H1 (cell line): ENCODE results near the gene PHKA2. TPM values are rescaled to one million over a fixed set of nuclear protein-coding genes. Genes with fewer than 3 reads are reported as not detected.

Experiments used
- CTCF ChIA-PET: fragments of 300-600 bp; sonication (Branson Sonifier 250); formaldehyde crosslinking; loops from one replicate; lab custom pipeline; 2021; ENCODE audit not compliant: partially characterized antibody; lab: Charles Lee
- POLR2A ChIA-PET: fragments of 300-600 bp; sonication (Branson Sonifier 250); formaldehyde crosslinking; loops from one replicate; lab custom pipeline; 2021; ENCODE audit warnings: inconsistent platforms; ENCODE audit not compliant: partially characterized antibody; lab: Charles Lee
- DNase-seq, 2 experiments: peaks; one replicate each; pipeline versions ENCODE4 v3.0.0 to v3.0.0-alpha.2; 2010 to 2022; ENCODE audit warnings: low spot score in 2 of 2, low read depth in 1 of 2, mixed read lengths in 1 of 2
- FAIRE-seq: peaks from 2 replicates; lab custom pipeline; 2011; peaks lifted over from hg19 to GRCh38; lab: Jason Lieb, UNC
- H2AFZ ChIP-seq: 2 replicates; pipeline ENCODE4 v1.8.1; 2012; ENCODE audit warnings: low read length, inconsistent platforms
- H2AK5ac ChIP-seq: 2 replicates; pipeline ENCODE4 v1.6.1; 2013; ENCODE audit warnings: low read depth, low read length
- H2BK120ac ChIP-seq: replicated peaks from 2 replicates; pipeline ENCODE3; 2013; ENCODE audit warnings: low read depth, low read length, inconsistent platforms
- H2BK12ac ChIP-seq: 2 replicates; pipeline ENCODE4 v1.6.1; 2013; ENCODE audit warnings: low read depth, low read length
- H2BK15ac ChIP-seq: 2 replicates; pipeline ENCODE4 v1.6.1; 2013; ENCODE audit warnings: low read length
- H2BK20ac ChIP-seq: 2 replicates; pipeline ENCODE4 v1.6.1; 2013; ENCODE audit warnings: low read length
- H2BK5ac ChIP-seq: 2 replicates; pipeline ENCODE4 v1.6.1; 2013; ENCODE audit warnings: low read depth, low read length
- H3K14ac ChIP-seq: 2 replicates; pipeline ENCODE4 v1.6.1; 2013; ENCODE audit warnings: inconsistent platforms; ENCODE audit not compliant: insufficient read length
- H3K18ac ChIP-seq: 2 replicates; pipeline ENCODE4 v1.6.1; 2013; ENCODE audit warnings: low read length; ENCODE audit errors: extremely low read depth
- H3K23ac ChIP-seq: 2 replicates; pipeline ENCODE4 v1.6.1; 2013; ENCODE audit warnings: inconsistent platforms; ENCODE audit not compliant: insufficient read length
- H3K23me2 ChIP-seq: 2 replicates; pipeline ENCODE4 v1.6.1; 2013; ENCODE audit warnings: low read depth, low read length
- H3K27ac ChIP-seq: 2 replicates; pipeline ENCODE4 v1.6.1; 2011; ENCODE audit warnings: low read depth, low read length, inconsistent platforms
- H3K27me3 ChIP-seq, 4 experiments: replicated peaks in 1 of 4; 1 replicate in 1 of 4; 2 replicates in 3 of 4; pipeline versions ENCODE4 v1.6.1 to v1.8.1; 2011 to 2013; ENCODE audit warnings: low read length in 3 of 4, mild to moderate bottlenecking in 3 of 4, inconsistent platforms in 2 of 4, mixed read lengths in 2 of 4, moderate library complexity in 1 of 4; ENCODE audit not compliant: control insufficient read depth in 3 of 4, insufficient read depth in 3 of 4; ENCODE audit errors: extremely low read depth in 1 of 4
- H3K36me3 ChIP-seq, 4 experiments: 2 replicates each; pipeline versions ENCODE4 v1.6.1 to v1.8.1; 2011 to 2013; ENCODE audit warnings: mild to moderate bottlenecking in 4 of 4, low read length in 3 of 4, moderate library complexity in 2 of 4, control low read depth in 1 of 4, inconsistent platforms in 1 of 4; ENCODE audit not compliant: insufficient read depth in 4 of 4, control insufficient read depth in 2 of 4
- H3K4ac ChIP-seq: replicated peaks from 2 replicates; pipeline ENCODE3; 2013; ENCODE audit warnings: low read length, low read depth, mixed read lengths, inconsistent platforms; ENCODE audit not compliant: insufficient read length
- H3K4me1 ChIP-seq, 4 experiments: replicated peaks in 1 of 4; 1 replicate in 1 of 4; 2 replicates in 3 of 4; pipeline versions ENCODE4 v1.6.1 to v1.8.1; 2011 to 2013; ENCODE audit warnings: low read length in 3 of 4, inconsistent platforms in 2 of 4, mixed read lengths in 1 of 4; ENCODE audit not compliant: insufficient read depth in 4 of 4, control insufficient read depth in 3 of 4
- H3K4me2 ChIP-seq, 2 experiments: 2 replicates each; pipeline versions ENCODE4 v1.6.1 to v1.8.1; 2011 to 2013; ENCODE audit warnings: low read depth in 2 of 2, low read length in 2 of 2, control low read depth in 1 of 2, inconsistent platforms in 1 of 2, mild to moderate bottlenecking in 1 of 2; ENCODE audit not compliant: insufficient read depth in 1 of 2
- H3K4me3 ChIP-seq, 4 experiments: fragments of 200-600, 300-600 bp in 1 of 4; sonication (generic), shearing (Covaris generic), sonication (Bioruptor Twin) in 1 of 4; 2 replicates each; pipeline versions ENCODE4 v1.5.1 to v1.8.1; 2011 to 2016; ENCODE audit warnings: low read length in 4 of 4, low read depth in 3 of 4, control low read depth in 2 of 4, inconsistent platforms in 2 of 4, mild to moderate bottlenecking in 2 of 4, mixed read lengths in 1 of 4, moderate library complexity in 1 of 4; ENCODE audit not compliant: insufficient read depth in 2 of 4; ENCODE audit errors: extremely low read depth in 1 of 4
- H3K56ac ChIP-seq: replicated peaks from 2 replicates; pipeline ENCODE3; 2013; ENCODE audit warnings: low read depth, mild to moderate bottlenecking, mixed read lengths, low read length, inconsistent platforms; ENCODE audit not compliant: insufficient read length
- H3K79me1 ChIP-seq: 2 replicates; pipeline ENCODE4 v1.6.1; 2013; ENCODE audit warnings: low read depth, low read length, control low read depth
- H3K79me2 ChIP-seq, 2 experiments: 2 replicates each; pipeline versions ENCODE4 v1.6.1 to v1.8.1; 2012 to 2013; ENCODE audit warnings: low read length in 2 of 2, mild to moderate bottlenecking in 2 of 2, inconsistent platforms in 1 of 2; ENCODE audit not compliant: insufficient read depth in 2 of 2, control insufficient read depth in 1 of 2
- H3K9ac ChIP-seq, 4 experiments: replicated peaks in 1 of 4; 1 replicate in 1 of 4; 2 replicates in 3 of 4; pipeline versions ENCODE4 v1.6.1 to v1.8.1; 2011 to 2013; ENCODE audit warnings: low read depth in 3 of 4, low read length in 3 of 4, control low read depth in 2 of 4, mild to moderate bottlenecking in 2 of 4, moderate library complexity in 2 of 4, inconsistent platforms in 1 of 4; ENCODE audit errors: extremely low read depth in 1 of 4
- H3K9me3 ChIP-seq, 2 experiments: 2 replicates each; pipeline versions ENCODE4 v1.6.1 to v1.8.1; 2012 to 2013; ENCODE audit warnings: mild to moderate bottlenecking in 2 of 2, moderate library complexity in 2 of 2, control low read depth in 1 of 2, inconsistent platforms in 1 of 2, low read depth in 1 of 2, low read length in 1 of 2, mixed read lengths in 1 of 2; ENCODE audit not compliant: insufficient read depth in 2 of 2
- H4K20me1 ChIP-seq, 2 experiments: replicated peaks in 1 of 2; 2 replicates each; pipeline versions ENCODE3 to v1.8.1; 2011 to 2013; ENCODE audit warnings: inconsistent platforms in 2 of 2, low read length in 2 of 2, mild to moderate bottlenecking in 1 of 2; ENCODE audit not compliant: insufficient read depth in 2 of 2, control insufficient read depth in 1 of 2
- H4K5ac ChIP-seq: 2 replicates; pipeline ENCODE4 v1.6.1; 2013; ENCODE audit warnings: low read length, low read depth, mixed read lengths, inconsistent platforms; ENCODE audit not compliant: insufficient read length
- H4K8ac ChIP-seq: 2 replicates; pipeline ENCODE4 v1.8.0; 2013; ENCODE audit warnings: mild to moderate bottlenecking, moderate library complexity, low read length, inconsistent platforms; ENCODE audit not compliant: insufficient read depth; ENCODE audit errors: extremely low read depth
- H4K91ac ChIP-seq: replicated peaks from 2 replicates; pipeline ENCODE3; 2013; ENCODE audit warnings: low read length, mixed read lengths, inconsistent platforms; ENCODE audit not compliant: insufficient read length
- BACH1 ChIP-seq: IDR thresholded peaks from 2 replicates; pipeline ENCODE4 v1.6.1; 2012; ENCODE audit warnings: low read length, improper control_type of control experiment
- CHD2 ChIP-seq: IDR thresholded peaks from 2 replicates; pipeline ENCODE4 v1.6.1; 2012; ENCODE audit warnings: low read length, improper control_type of control experiment
- EGR1 ChIP-seq: IDR thresholded peaks from 2 replicates; pipeline ENCODE4 v1.6.1; 2011; ENCODE audit warnings: low read depth, low read length, borderline replicate concordance
- FOSL1 ChIP-seq: IDR thresholded peaks from 2 replicates; pipeline ENCODE4 v1.6.1; 2011; ENCODE audit warnings: mild to moderate bottlenecking, low read depth, low read length, moderate library complexity; ENCODE audit not compliant: insufficient read depth
- GABPA ChIP-seq: IDR thresholded peaks from 2 replicates; pipeline ENCODE4 v1.6.1; 2011; ENCODE audit warnings: mild to moderate bottlenecking, low read length, moderate library complexity, borderline replicate concordance; ENCODE audit not compliant: insufficient read depth
- NRF1 ChIP-seq: IDR thresholded peaks from 2 replicates; pipeline ENCODE4 v1.6.1; 2011; ENCODE audit warnings: mild to moderate bottlenecking, low read depth, low read length, improper control_type of control experiment
- RAD21 ChIP-seq, 2 experiments: IDR thresholded peaks in 1 of 2; conservative IDR thresholded peaks in 1 of 2; 2 replicates each; pipeline ENCODE4 v1.6.1; 2011; ENCODE audit warnings: low read depth in 2 of 2, low read length in 2 of 2, improper control_type of control experiment in 1 of 2, inconsistent platforms in 1 of 2, mild to moderate bottlenecking in 1 of 2, moderate library complexity in 1 of 2
- SIN3A ChIP-seq, 2 experiments: IDR thresholded peaks in 1 of 2; conservative IDR thresholded peaks in 1 of 2; 2 replicates each; pipeline ENCODE4 v1.6.1; 2011 to 2012; ENCODE audit warnings: low read length in 2 of 2, improper control_type of control experiment in 1 of 2, low read depth in 1 of 2, mild to moderate bottlenecking in 1 of 2
- SRF ChIP-seq: IDR thresholded peaks from 2 replicates; pipeline ENCODE4 v1.6.1; 2011; ENCODE audit warnings: mild to moderate bottlenecking, low read depth, low read length, moderate library complexity
- SUZ12 ChIP-seq: fragments of 200-600 bp; sonication (generic); IDR thresholded peaks from 2 replicates; pipeline ENCODE4 v1.6.1; 2012; ENCODE audit warnings: mild to moderate bottlenecking, inconsistent platforms, low read length, moderate library complexity, mixed read lengths
- TAF1 ChIP-seq: IDR thresholded peaks from 2 replicates; pipeline ENCODE4 v1.6.1; 2011; ENCODE audit warnings: mild to moderate bottlenecking, low read depth, low read length
- WGBS, 2 experiments: shearing (Covaris generic) in 1 of 2; methylation state at CpG; one replicate each; pipeline versions ENCODE4 v1.1.6 to v1.1.7; 2013 to 2015; ENCODE audit warnings: low lambda C conversion rate in 2 of 2, mixed read lengths in 2 of 2, inconsistent platforms in 1 of 2, low coverage in 1 of 2, missing lambda C conversion rate in 1 of 2; ENCODE audit not compliant: insufficient replicate concordance in 2 of 2, insufficient coverage in 1 of 2, insufficient read length in 1 of 2; ENCODE audit errors: extremely low coverage in 1 of 2, missing lambda C conversion rate in 1 of 2; 5-methylcytosine and 5-hydroxymethylcytosine counted together
- polyA plus RNA-seq, 7 experiments: library from polyadenylated mRNA; depleted of rRNA in 3 of 7; stranded (reverse) in 5 of 7; unstranded in 2 of 7; fragments of >200 nt in 5 of 7; fragments of 200-250 nt in 2 of 7; gene quantifications; 1 replicate in 5 of 7; 2 replicates in 1 of 7; 4 replicates in 1 of 7; pipeline versions ENCODE4 v1.2.1 to v1.2.3, GENCODE V29; 2011 to 2013; ENCODE audit warnings: missing spikeins in 2 of 7, mixed read lengths in 2 of 7
- total RNA-seq: library from RNA; stranded (reverse); fragmentation: NEBNext Ultra II Directional; extraction: Animal tissue kit (Norgen Biotek cat#: 25700); gene quantifications from 2 replicates; pipeline ENCODE4 v1.2.1, GENCODE V29; 2021
- TF ChIP-seq, protein P1 (sequence below): IDR thresholded peaks from 2 replicates; pipeline ENCODE4 v1.6.1; 2011; ENCODE audit warnings: low read depth, mild to moderate bottlenecking, low read length; ENCODE audit not compliant: insufficient read depth

PHKA2 gene
- total and polyA plus RNA-seq, 2 of the 8 experiments (the other 6 are each of a cell fraction or from before 2014, with no cell fraction given), result 28.1 to 35.8 TPM

DNA sequence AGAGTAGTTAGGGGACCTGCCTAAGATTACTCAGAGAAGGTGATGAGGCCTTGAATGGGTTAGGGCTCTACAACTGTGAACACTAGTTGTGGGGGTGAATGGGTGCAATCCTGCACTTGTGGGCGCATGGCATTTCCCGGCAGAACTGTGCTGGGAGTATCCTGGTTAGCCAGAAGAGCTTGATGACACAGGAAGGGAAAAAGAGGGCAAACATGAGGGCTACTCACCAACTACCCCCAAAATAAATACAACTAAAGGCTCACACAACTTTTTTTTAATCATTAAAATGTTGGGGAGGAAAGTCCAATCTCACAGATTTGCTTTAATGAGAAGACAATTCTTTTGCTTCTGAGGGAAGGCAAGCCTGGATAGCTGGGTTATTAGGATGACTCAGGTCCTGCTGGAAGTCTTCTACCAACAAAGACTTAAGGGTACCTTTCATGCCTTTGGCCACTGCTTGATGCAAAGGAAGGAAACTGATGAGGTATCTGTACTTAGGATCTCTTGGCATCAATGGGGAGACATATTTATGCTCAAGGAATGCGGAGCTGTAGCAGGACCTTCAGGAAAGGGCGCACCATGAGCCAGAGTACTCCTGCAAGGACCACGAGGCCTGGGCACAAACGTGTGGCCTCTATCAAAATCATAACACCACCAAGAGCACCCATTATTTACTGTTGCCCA is 2.6 kb downstream of the PHKA2 start:
- H3K18ac ChIP-seq, result no peak overlapping the region
- WGBS, 2 experiments, result 92% methylated on average over 6 of the region's 6 CpGs; no CpG with 5 or more reads in 1 of the 2 experiments
- H3K9ac ChIP-seq, result no peak overlapping the region
- no peak overlapping the region for H2BK120ac ChIP-seq
- H2AFZ ChIP-seq, result no peak overlapping the region
- no peaks in the 10 kb centered on the region for H3K9me3 ChIP-seq
- H2BK20ac ChIP-seq, result no peak overlapping the region
- no peak overlapping the region for H3K4me2 ChIP-seq
- H3K79me2 ChIP-seq, result peaks cover 0 to 22% of the 10 kb centered on the region in 2 experiments; a peak in 2 of 4 replicates
- no peaks in the 10 kb centered on the region for H3K79me1 ChIP-seq
- DNase-seq (no peak), FAIRE-seq (no peak)
- CTCF ChIA-PET, result interaction anchor here (0.6 to 1.1 kb wide), 4 partner anchors 15 to 78 kb away, joined by 3 to 4 read pairs (median 3); no protein-coding TSS in a partner anchor
- H3K23ac ChIP-seq, result no peak overlapping the region
- H3K4me1 ChIP-seq, result peaks cover 0 to 3% (median under 1%) of the 10 kb centered on the region in 4 experiments; a peak in 2 of 7 replicates
- no peak overlapping the region for H3K4me3 ChIP-seq
- H3K23me2 ChIP-seq, result no peaks in the 10 kb centered on the region; the same call in 1 of the 2 replicates
- H3K27ac ChIP-seq, result no peak overlapping the region
- H3K4ac ChIP-seq, result no peak overlapping the region
- H3K36me3 ChIP-seq, result no peaks in the 10 kb centered on the region
- no peak overlapping the region for H4K91ac ChIP-seq
- no peaks in the 10 kb centered on the region for H4K20me1 ChIP-seq
- H2BK5ac ChIP-seq, result no peak overlapping the region
- no peaks in the 10 kb centered on the region for H3K27me3 ChIP-seq
- no peak overlapping the region for H2BK12ac ChIP-seq
- no peak overlapping the region for H4K5ac ChIP-seq
- POLR2A ChIA-PET, result interaction anchor here (0.6 kb wide), 1 partner anchor 830 kb away, joined by 3 read pairs; no protein-coding TSS in a partner anchor
- H3K14ac ChIP-seq, result no peak overlapping the region
- H2BK15ac ChIP-seq, result no peak overlapping the region
- no peak overlapping the region for H2AK5ac ChIP-seq
- no peak overlapping the region for H3K56ac ChIP-seq
- no peak overlapping the region for H4K8ac ChIP-seq
- TF ChIP-seq SUZ12 (no peak), FOSL1 (no peak), RAD21 (IDR thresholded peaks at IDR 0.05 in 1 of 2, conservative IDR thresholded peaks at IDR 0.05 in 1 of 2; ENCODE audit: low read depth in 2 of 2, low read length in 2 of 2) (no peak), CHD2 (no peak), GABPA (no peak), SIN3A (conservative IDR thresholded peaks at IDR 0.05 in 1 of 2, IDR thresholded peaks at IDR 0.05 in 1 of 2; ENCODE audit: low read depth in 1 of 2, low read length in 2 of 2) (no peak), TAF1 (no peak), BACH1 (no peak), SRF (no peak), NRF1 (no peak), EGR1 (no peak)
- TF ChIP-seq, protein P1, sequence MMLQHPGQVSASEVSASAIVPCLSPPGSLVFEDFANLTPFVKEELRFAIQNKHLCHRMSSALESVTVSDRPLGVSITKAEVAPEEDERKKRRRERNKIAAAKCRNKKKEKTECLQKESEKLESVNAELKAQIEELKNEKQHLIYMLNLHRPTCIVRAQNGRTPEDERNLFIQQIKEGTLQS, result no peak
